Adipose tissue (tissue), 3 donors: Measurements from ENCODE around the gene TM4SF5. TPM values are rescaled to one million over a fixed set of nuclear protein-coding genes. Genes with fewer than 3 reads are reported as not detected.

ENCODE experiments used
- H3K27ac ChIP-seq: one replicate; pipeline ENCODE4 v1.5.1; 2013; ENCODE audit warnings: low read depth, low read length
- WGBS, 3 donors: extraction: QIAGEN DNeasy Blood & Tissue Kit; methylation state at CpG; one replicate each; pipeline ENCODE4 v1.1.7; 2013; 5-methylcytosine and 5-hydroxymethylcytosine counted together
- polyA plus RNA-seq, 3 donors: library from polyadenylated mRNA; stranded (reverse); fragments of 200-250 nt; gene quantifications; one replicate each; pipeline ENCODE4 v1.2.3, GENCODE V29; 2013
- donor health status: healthy with polysubstance abuse.
- donor health status: Bipolar disorder and iron deficiency.
- donor health status: healthy.

The TM4SF5 gene
- polyA plus RNA-seq: under 1 TPM in 2 of 3 donors, not detected in 1; 0.12 to 0.85 TPM

GRCh38 chr17:4771519-4772234 is at the start of gene TM4SF5:
Gene TM4SF5, plus strand, starts transcription at chr17:4771886. Its CDS starts 37 bp downstream, at chr17:4771923.
- 33 to 63% (median 58%) methylated on average over 13 of the region's 13 CpGs for WGBS, 3 donors
- no peak within 1 kb of the TSS for H3K27ac ChIP-seq

- H3K27ac ChIP-seq: no peak overlapping the region
- WGBS, 3 donors: 82 to 89% (median 86%) methylated on average over 16 of the region's 16 CpGs
These were observed 48.9 kb upstream of the TM4SF5 start for GRCh38 chr17:4722678-4723240.

GRCh38 chr17:4724650-4725049 is 47.0 kb upstream of the TM4SF5 start:
- H3K27ac ChIP-seq: no peak overlapping the region
- WGBS, 3 donors: 80 to 85% (median 84%) methylated on average over 5 of the region's 5 CpGs

- 66 to 86% (median 66%) methylated on average over 9 of the region's 9 CpGs for WGBS, 3 donors
- H3K27ac ChIP-seq: no peak overlapping the region
These were observed 45.9 kb upstream of the TM4SF5 start for GRCh38 chr17:4725646-4726310.

GRCh38 chr17:4728124-4728523 is 43.6 kb upstream of the TM4SF5 start:
- no peak overlapping the region for H3K27ac ChIP-seq
- 31 to 53% (median 53%) methylated on average over 3 of the region's 3 CpGs for WGBS, 3 donors

- 72 to 91% (median 80%) methylated on average over 6 of the region's 6 CpGs for WGBS, 3 donors
- no peak overlapping the region for H3K27ac ChIP-seq
These were observed 38.6 kb upstream of the TM4SF5 start for GRCh38 chr17:4733073-4733531.

GRCh38 chr17:4734857-4735475 is 36.7 kb upstream of the TM4SF5 start:
- H3K27ac ChIP-seq: no peak overlapping the region

GRCh38 chr17:4735876-4736651 is 35.6 kb upstream of the TM4SF5 start:
- WGBS, 3 donors: 49 to 79% (median 58%) methylated on average over 9 of the region's 9 CpGs
- H3K27ac ChIP-seq: no peak overlapping the region

More at GRCh38 chr17:4734857-4735475, 36.7 kb upstream of the TM4SF5 start:
- 85 to 94% (median 93%) methylated on average over 8 of the region's 8 CpGs for WGBS, 3 donors

- 16 to 25% (median 19%) methylated on average over 41 of the region's 41 CpGs for WGBS, 3 donors
- no peak overlapping the region for H3K27ac ChIP-seq
These were observed 33.3 kb upstream of the TM4SF5 start for GRCh38 chr17:4738136-4739121.

GRCh38 chr17:4739122-4740024 is 32.3 kb upstream of the TM4SF5 start, which contains the start of the genes CXCL16 and ZMYND15:
Gene CXCL16, minus strand, starts transcription at chr17:4739928. Its CDS starts 589 bp downstream, at chr17:4739339.
Gene ZMYND15, plus strand, starts transcription at chr17:4739833. Its CDS starts 716 bp downstream, at chr17:4740549.
- no peak within 1 kb of the TSS for H3K27ac ChIP-seq
- 0 to 1% (median 0%) methylated on average over 77 to 100 of the region's 100 CpGs for WGBS, 3 donors

GRCh38 chr17:4740025-4740351 is 31.7 kb upstream of the TM4SF5 start:
- 11 to 20% (median 19%) methylated on average over 12 to 13 of the region's 13 CpGs for WGBS, 3 donors
- H3K27ac ChIP-seq: no peak overlapping the region

GRCh38 chr17:4740584-4740983 is 31.1 kb upstream of the TM4SF5 start:
- WGBS, 3 donors: 88 to 96% (median 95%) methylated on average over 8 of the region's 8 CpGs
- H3K27ac ChIP-seq: no peak overlapping the region

- 93 to 97% (median 96%) methylated on average over 8 of the region's 8 CpGs for WGBS, 3 donors
These were observed 30.1 kb upstream of the TM4SF5 start for GRCh38 chr17:4741544-4741943.

GRCh38 chr17:4742133-4742532 is 29.6 kb upstream of the TM4SF5 start:
- no peak overlapping the region for H3K27ac ChIP-seq
- WGBS, 3 donors: 90 to 98% (median 95%) methylated on average over 9 of the region's 9 CpGs

More at GRCh38 chr17:4741544-4741943, 30.1 kb upstream of the TM4SF5 start:
- no peak overlapping the region for H3K27ac ChIP-seq

GRCh38 chr17:4742629-4743028 is 29.1 kb upstream of the TM4SF5 start:
- H3K27ac ChIP-seq: no peak overlapping the region
- WGBS, 3 donors: 64 to 83% (median 82%) methylated on average over 10 of the region's 10 CpGs

GRCh38 chr17:4743216-4743615 is 28.5 kb upstream of the TM4SF5 start:
- WGBS, 3 donors: 92 to 95% (median 95%) methylated on average over 8 of the region's 8 CpGs
- H3K27ac ChIP-seq: no peak overlapping the region
